GM12892 (cell line): ENCODE results near the gene SLC8A1.

ENCODE experiments used
- DNase-seq: peaks from one replicate; pipeline ENCODE4 v3.0.0; 2011; ENCODE audit not compliant: insufficient read length
- FAIRE-seq: peaks from 2 replicates; lab custom pipeline; 2011; peaks lifted over from hg19 to GRCh38; lab: Jason Lieb, UNC
- POLR2A ChIP-seq: IDR thresholded peaks from 2 replicates; pipeline ENCODE4 v1.6.1; 2011; ENCODE audit warnings: low read depth, low read length, control low read depth
- POLR2AphosphoS5 ChIP-seq: IDR thresholded peaks from 2 replicates; pipeline ENCODE4 v1.6.1; 2011; ENCODE audit warnings: low read depth, low read length, control low read depth
- TAF1 ChIP-seq: IDR thresholded peaks from 2 replicates; pipeline ENCODE4 v1.6.1; 2011; ENCODE audit warnings: low read depth, mild to moderate bottlenecking, control low read depth, low read length, borderline replicate concordance

SLC8A1 gene

GRCh38 chr2:40343902-40344301 is 108.0 kb downstream of the SLC8A1 start:
- no peak for FAIRE-seq
- no peak for DNase-seq
- TF ChIP-seq TAF1 (no peak), POLR2AphosphoS5 (no peak), POLR2A (no peak)

- FAIRE-seq: no peak
- TF ChIP-seq POLR2A: no peak
- no peak for TF ChIP-seq POLR2AphosphoS5
- TF ChIP-seq TAF1: no peak
- no peak for DNase-seq
Observed at GRCh38 chr2:40341198-40341597, 110.7 kb downstream of the SLC8A1 start.

- DNase-seq (no peak), FAIRE-seq (no peak)
- TF ChIP-seq POLR2A (no peak), TAF1 (no peak), POLR2AphosphoS5 (no peak)
Observed at GRCh38 chr2:40339026-40339425, 112.9 kb downstream of the SLC8A1 start.

GRCh38 chr2:40332191-40332826 is 119.6 kb downstream of the SLC8A1 start:
- no peak for DNase-seq
- FAIRE-seq: no peak
- TF ChIP-seq POLR2A: no peak
- no peak for TF ChIP-seq POLR2AphosphoS5
- no peak for TF ChIP-seq TAF1

GRCh38 chr2:40330096-40330495 is 121.8 kb downstream of the SLC8A1 start:
- FAIRE-seq (no peak), DNase-seq (no peak)
- TF ChIP-seq POLR2AphosphoS5: no peak
- no peak for TF ChIP-seq TAF1
- no peak for TF ChIP-seq POLR2A

GRCh38 chr2:40329739-40330030 is 122.2 kb downstream of the SLC8A1 start:
- no peak for FAIRE-seq
- no peak for TF ChIP-seq TAF1
- no peak for TF ChIP-seq POLR2AphosphoS5
- TF ChIP-seq POLR2A: no peak

GRCh38 chr2:40325116-40325515 is 126.8 kb downstream of the SLC8A1 start:
- FAIRE-seq (no peak), DNase-seq (no peak)
- no peak for TF ChIP-seq POLR2AphosphoS5
- no peak for TF ChIP-seq POLR2A
- TF ChIP-seq TAF1: no peak

More at GRCh38 chr2:40329739-40330030, 122.2 kb downstream of the SLC8A1 start:
- no peak for DNase-seq

- FAIRE-seq (no peak), DNase-seq (no peak)
- TF ChIP-seq TAF1 (no peak), POLR2AphosphoS5 (no peak), POLR2A (no peak)
Observed at GRCh38 chr2:40324656-40325055, 127.2 kb downstream of the SLC8A1 start.

- no peak for DNase-seq
- FAIRE-seq: no peak
Observed at GRCh38 chr2:40321822-40322221, 130.1 kb downstream of the SLC8A1 start.

GRCh38 chr2:40321016-40321623 is 130.8 kb downstream of the SLC8A1 start:
- DNase-seq (no peak), FAIRE-seq (no peak)
- TF ChIP-seq POLR2AphosphoS5 (no peak), POLR2A (no peak), TAF1 (no peak)

More at GRCh38 chr2:40321822-40322221, 130.1 kb downstream of the SLC8A1 start:
- TF ChIP-seq POLR2A (no peak), POLR2AphosphoS5 (no peak), TAF1 (no peak)

- no peak for TF ChIP-seq TAF1
- no peak for FAIRE-seq
Observed at GRCh38 chr2:40318921-40319320, 133.0 kb downstream of the SLC8A1 start.

GRCh38 chr2:40317761-40318160 is 134.1 kb downstream of the SLC8A1 start:
- no peak for DNase-seq
- TF ChIP-seq TAF1: no peak
- no peak for TF ChIP-seq POLR2A
- no peak for TF ChIP-seq POLR2AphosphoS5
- FAIRE-seq: no peak

More at GRCh38 chr2:40318921-40319320, 133.0 kb downstream of the SLC8A1 start:
- DNase-seq: no peak

GRCh38 chr2:40317046-40317445 is 134.8 kb downstream of the SLC8A1 start:
- TF ChIP-seq POLR2A (no peak), TAF1 (no peak), POLR2AphosphoS5 (no peak)
- DNase-seq: no peak
- no peak for FAIRE-seq
